Psoas muscle (tissue), 8 donors: ENCODE measurements around the gene PUS7. TPM values are rescaled to one million over a fixed set of nuclear protein-coding genes. Genes with fewer than 3 reads are reported as not detected.
"Not testable (repeated sequence)": the region's sequence is repeated elsewhere in the genome, so short reads cannot be mapped to it uniquely, and the experiment has no call there.

Experiments
- ATAC-seq, 4 donors: fragments of 200-7000 bp; cut with Tn5 transposase; one replicate each; pipeline ENCODE4 v1.9.1; 2020; ENCODE audit warnings: moderate library complexity in 3 of 4, mild to moderate bottlenecking in 2 of 4
- DNase-seq, 2 donors: peaks; one replicate each; pipeline ENCODE4 v3.0.0-alpha.2; 2020
- H3K27ac ChIP-seq: fragments of 200-600 bp; one replicate; pipeline ENCODE4 v1.8.0; 2022
- H3K27me3 ChIP-seq, 3 donors: fragments of 200-600 bp in 1 of 3; one replicate each; pipeline versions ENCODE4 v1.6.1 to v1.8.0; 2013 to 2022; ENCODE audit warnings: low read length in 2 of 3, mild to moderate bottlenecking in 2 of 3, moderate library complexity in 1 of 3; ENCODE audit not compliant: insufficient read depth in 3 of 3
- H3K36me3 ChIP-seq, 2 donors: fragments of 200-600 bp in 1 of 2; one replicate each; pipeline versions ENCODE4 v1.6.1 to v1.8.0; 2013 to 2022; ENCODE audit warnings: low read depth in 1 of 2, mild to moderate bottlenecking in 1 of 2, moderate library complexity in 1 of 2; ENCODE audit not compliant: insufficient read depth in 1 of 2
- H3K4me1 ChIP-seq: fragments of 200-600 bp; one replicate; pipeline ENCODE4 v1.8.0; 2022
- H3K4me3 ChIP-seq: fragments of 200-600 bp; one replicate; pipeline ENCODE4 v1.8.0; 2022; ENCODE audit warnings: mild to moderate bottlenecking
- H3K9me3 ChIP-seq: fragments of 200-600 bp; one replicate; pipeline ENCODE4 v1.8.0; 2022
- WGBS, 3 donors: extraction: QIAGEN DNeasy Blood & Tissue Kit; methylation state at CpG; one replicate each; pipeline versions ENCODE4 v1.1.6 to v1.1.7; 2013; 5-methylcytosine and 5-hydroxymethylcytosine counted together
- intact Hi-C, 2 donors: fragments of 100-400 bp; cut with DNase I; formaldehyde crosslinking; loops; one replicate each; pipeline versions ENCODE4 v1.11.0 to v1.14.2; 2022
- polyA plus RNA-seq, 3 donors: library from polyadenylated mRNA; stranded (reverse); fragments of 200-250 nt; gene quantifications; one replicate each; pipeline ENCODE4 v1.2.3, GENCODE V29; 2013
- total RNA-seq, 4 donors: library from RNA; stranded (reverse); fragmentation: NEBNext Ultra II Directional in 2 of 4; extraction: Animal tissue kit (Norgen Biotek cat#: 25700) in 2 of 4; gene quantifications; one replicate each; pipeline versions ENCODE4 v1.2.1 to v1.2.4, GENCODE V29; 2021 to 2023
- TF ChIP-seq, protein P1 (sequence below): fragments of 200-600 bp; IDR thresholded peaks from one replicate; pipeline ENCODE4 v1.8.0; 2022; ENCODE audit warnings: antibody characterized with exemption
- donor health status: healthy with polysubstance abuse.
- donor health status: DM: no; HTN: no; CAD: no; lungs with moderate emphysema.
- donor health status: Bipolar disorder and iron deficiency.
- donor health status: healthy.
- donor health status: DM: yes; HTN: yes; CAD: no.
- donor health status: DM: no; HTN: no; CAD: no.
- donor health status: DM: no; HTN: no; CAD: no.
- donor health status: DM: yes; HTN: yes; CAD: no.

Gene PUS7
- total and polyA plus RNA-seq, 7 donors = 5.7 to 19.7 (median 11.9) TPM

GRCh38 chr7:105521027-105521716, 899 bp downstream of the PUS7 start:
- peaks cover 8% of the 10 kb centered on the region for H3K4me1 ChIP-seq
- peaks cover 0 to 12% of the 10 kb centered on the region in 2 donors for H3K36me3 ChIP-seq
- no peaks in the 10 kb centered on the region for H3K27me3 ChIP-seq
- H3K9me3 ChIP-seq = no peaks in the 10 kb centered on the region
- intact Hi-C loops = no loop called here
- TF ChIP-seq, protein P1, sequence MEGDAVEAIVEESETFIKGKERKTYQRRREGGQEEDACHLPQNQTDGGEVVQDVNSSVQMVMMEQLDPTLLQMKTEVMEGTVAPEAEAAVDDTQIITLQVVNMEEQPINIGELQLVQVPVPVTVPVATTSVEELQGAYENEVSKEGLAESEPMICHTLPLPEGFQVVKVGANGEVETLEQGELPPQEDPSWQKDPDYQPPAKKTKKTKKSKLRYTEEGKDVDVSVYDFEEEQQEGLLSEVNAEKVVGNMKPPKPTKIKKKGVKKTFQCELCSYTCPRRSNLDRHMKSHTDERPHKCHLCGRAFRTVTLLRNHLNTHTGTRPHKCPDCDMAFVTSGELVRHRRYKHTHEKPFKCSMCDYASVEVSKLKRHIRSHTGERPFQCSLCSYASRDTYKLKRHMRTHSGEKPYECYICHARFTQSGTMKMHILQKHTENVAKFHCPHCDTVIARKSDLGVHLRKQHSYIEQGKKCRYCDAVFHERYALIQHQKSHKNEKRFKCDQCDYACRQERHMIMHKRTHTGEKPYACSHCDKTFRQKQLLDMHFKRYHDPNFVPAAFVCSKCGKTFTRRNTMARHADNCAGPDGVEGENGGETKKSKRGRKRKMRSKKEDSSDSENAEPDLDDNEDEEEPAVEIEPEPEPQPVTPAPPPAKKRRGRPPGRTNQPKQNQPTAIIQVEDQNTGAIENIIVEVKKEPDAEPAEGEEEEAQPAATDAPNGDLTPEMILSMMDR = no peak
- peak overlapping the region; percentile 96 for H3K27ac ChIP-seq
- H3K4me3 ChIP-seq = peak overlapping the region; percentile 97
- DNase-seq (peak; percentile 68 to 77), ATAC-seq (peak; percentile 55 to 67 (median 65))
- WGBS, 3 donors = 5 to 17% (median 7%) methylated on average over 23 to 25 of the region's 25 CpGs

GRCh38 chr7:105520620-105521019, 1.5 kb downstream of the PUS7 start:
- H3K4me1 ChIP-seq, H3K27me3 ChIP-seq, ATAC-seq, DNase-seq, intact Hi-C loops, H3K9me3 ChIP-seq: not testable (repeated sequence)
- peaks cover 0 to 12% of the 10 kb centered on the region in 2 donors for H3K36me3 ChIP-seq
- H3K27ac ChIP-seq = peak overlapping the region; percentile 96
- peak overlapping the region; percentile 97 for H3K4me3 ChIP-seq
- WGBS, 3 donors = 94 to 96% (median 94%) methylated on average over 7 of the region's 7 CpGs

DNA sequence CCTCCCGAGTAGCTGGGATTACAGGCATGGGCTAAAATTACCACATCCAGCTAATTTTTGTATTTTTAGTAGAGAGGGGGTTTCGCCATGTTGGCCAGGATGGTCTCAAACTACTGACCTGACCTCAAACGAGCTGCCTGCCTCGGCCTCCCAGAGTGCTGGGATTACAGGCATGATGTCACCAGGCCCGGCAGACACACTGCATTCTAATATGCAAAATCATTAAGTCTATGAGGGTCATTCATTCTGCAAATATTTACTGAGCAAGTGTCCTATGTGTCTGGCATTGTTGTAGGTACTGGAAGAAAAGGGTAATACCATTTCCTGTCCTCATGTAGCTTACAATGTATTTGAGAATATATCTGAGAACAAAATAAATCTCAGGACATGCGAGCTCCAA, 2.7 kb downstream of the PUS7 start:
- no peaks in the 10 kb centered on the region for H3K9me3 ChIP-seq
- intact Hi-C loops = no loop called here
- H3K4me3 ChIP-seq = no peak overlapping the region
- H3K27me3 ChIP-seq = no peaks in the 10 kb centered on the region
- H3K36me3 ChIP-seq = peaks cover 0 to 12% of the 10 kb centered on the region in 2 donors
- ATAC-seq (no peak), DNase-seq (no peak)
- TF ChIP-seq, protein P1 = no peak
- H3K4me1 ChIP-seq = peaks cover 8% of the 10 kb centered on the region
- 82 to 88% (median 84%) methylated on average over 6 of the region's 6 CpGs for WGBS, 3 donors
- no peak overlapping the region for H3K27ac ChIP-seq

- H3K27ac ChIP-seq, H3K4me1 ChIP-seq, H3K27me3 ChIP-seq, H3K9me3 ChIP-seq, ATAC-seq, intact Hi-C loops, DNase-seq, H3K4me3 ChIP-seq: not testable (repeated sequence)
- 94 to 96% (median 95%) methylated on average over 7 of the region's 7 CpGs for WGBS, 3 donors
- H3K36me3 ChIP-seq = peaks cover 0 to 12% of the 10 kb centered on the region in 2 donors
Observed at GRCh38 chr7:105515610-105516009, 6.5 kb downstream of the PUS7 start.

- H3K27ac ChIP-seq = no peak overlapping the region
- DNase-seq (no peak), ATAC-seq (no peak)
- TF ChIP-seq, protein P1 = no peak
- H3K27me3 ChIP-seq = no peaks in the 10 kb centered on the region
- WGBS, 3 donors = 65 to 92% (median 82%) methylated on average over 4 of the region's 4 CpGs
- H3K4me1 ChIP-seq = peaks cover 4% of the 10 kb centered on the region
- no peak overlapping the region for H3K4me3 ChIP-seq
- intact Hi-C loops = no loop called here
- H3K36me3 ChIP-seq = peaks cover 0 to 4% of the 10 kb centered on the region in 2 donors
- no peaks in the 10 kb centered on the region for H3K9me3 ChIP-seq
Observed at GRCh38 chr7:105512926-105513526, 9.0 kb downstream of the PUS7 start.
